ENCODE data around the gene CGN.

Gene CGN

GRCh38 chr1:151542710-151543129, 31.5 kb downstream of the CGN start:
- no peak for DNase-seq (ENCODE audit: extremely low read depth, low read depth)
- TF ChIP-seq CTCF (IDR thresholded peaks at IDR 0.05; ENCODE audit: low read depth, low read length, missing control alignments): no peak
- H3K4me3 ChIP-seq (replicated peaks; ENCODE audit: low read depth, low read length): no peak overlapping the region

GRCh38 chr1:151545542-151545941, 34.4 kb downstream of the CGN start:
- no peak for DNase-seq (ENCODE audit: extremely low read depth, low read depth)
- no peak for TF ChIP-seq CTCF (IDR thresholded peaks at IDR 0.05; ENCODE audit: low read depth, low read length, missing control alignments)
- H3K4me3 ChIP-seq (replicated peaks; ENCODE audit: low read depth, low read length): no peak overlapping the region

- no peak for DNase-seq (ENCODE audit: extremely low read depth, low read depth)
- TF ChIP-seq CTCF (IDR thresholded peaks at IDR 0.05; ENCODE audit: low read depth, low read length, missing control alignments): no peak
- H3K4me3 ChIP-seq (replicated peaks; ENCODE audit: low read depth, low read length): no peak overlapping the region
Observed at GRCh38 chr1:151546011-151546925, 35.1 kb downstream of the CGN start.

- peak; percentile 87 for DNase-seq (ENCODE audit: extremely low read depth, low read depth)
- no peak for TF ChIP-seq CTCF (IDR thresholded peaks at IDR 0.05; ENCODE audit: low read depth, low read length, missing control alignments)
- no peak overlapping the region for H3K4me3 ChIP-seq (replicated peaks; ENCODE audit: low read depth, low read length)
Observed at GRCh38 chr1:151547119-151547899, 36.1 kb downstream of the CGN start.

GRCh38 chr1:151547900-151548230, 36.7 kb downstream of the CGN start:
- no peak for DNase-seq (ENCODE audit: extremely low read depth, low read depth)
- TF ChIP-seq CTCF (IDR thresholded peaks at IDR 0.05; ENCODE audit: low read depth, low read length, missing control alignments): no peak
- H3K4me3 ChIP-seq (replicated peaks; ENCODE audit: low read depth, low read length): no peak overlapping the region

- DNase-seq (ENCODE audit: extremely low read depth, low read depth): no peak
- no peak for TF ChIP-seq CTCF (IDR thresholded peaks at IDR 0.05; ENCODE audit: low read depth, low read length, missing control alignments)
- H3K4me3 ChIP-seq (replicated peaks; ENCODE audit: low read depth, low read length): no peak overlapping the region
Observed at GRCh38 chr1:151549199-151549598, 38.0 kb downstream of the CGN start.
